Spleen (tissue), 7 donors: ENCODE results near the gene MCF2L.

Experiments used
- POLR2A ChIP-seq, 3 donors: fragments of 450-650 bp; IDR thresholded peaks; one replicate each; pipeline ENCODE4 v1.5.1; 2017; ENCODE audit warnings: antibody characterized with exemption in 3 of 3, mild to moderate bottlenecking in 1 of 3
- POLR2AphosphoS5 ChIP-seq, 3 donors: sonication (generic); formaldehyde crosslinking; IDR thresholded peaks; one replicate each; pipeline ENCODE4 v1.5.1; 2017; ENCODE audit warnings: antibody characterized with exemption in 3 of 3
- TF ChIP-seq, protein P1 (sequence below), 11 experiments: fragments of 200-600 bp in 7 of 11; fragments of 450-650 bp in 4 of 11; sonication (generic) in 4 of 11; IDR thresholded peaks in 8 of 11; conservative IDR thresholded peaks in 3 of 11; 1 replicate in 7 of 11; 2 replicates in 4 of 11; pipeline versions ENCODE4 v1.4.0 to v1.8.0; 2016 to 2021; ENCODE audit warnings: antibody characterized with exemption in 11 of 11, inconsistent platforms in 4 of 11, mild to moderate bottlenecking in 1 of 11
- donor health status: DM: no; HTN: no; CAD: no; lungs with moderate emphysema.
- donor health status: DM: no; HTN: no; CAD: no.
- donor health status: DM: no; HTN: no; CAD: no.

DNA sequence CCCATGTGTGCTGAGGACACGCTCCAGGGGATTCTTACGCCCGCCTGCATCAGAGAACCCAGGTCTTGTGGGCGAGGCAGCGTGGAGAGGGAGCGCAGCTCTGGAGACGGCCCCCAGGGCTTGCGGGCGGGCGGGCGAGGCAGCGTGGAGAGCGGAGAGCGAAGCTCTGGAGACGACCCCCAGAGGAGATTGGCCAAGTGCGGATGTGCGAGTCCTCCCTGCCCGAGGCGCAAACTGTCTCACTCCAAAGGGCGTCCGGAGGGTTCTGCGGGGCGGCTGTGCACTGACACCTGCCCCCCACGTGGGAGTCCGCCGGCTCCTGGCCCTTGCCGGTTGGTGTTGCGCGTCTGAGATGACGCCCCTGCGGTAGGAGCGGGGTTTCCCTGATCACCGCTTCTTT lies 39.8 kb downstream of the MCF2L start:
- TF ChIP-seq, protein P1, sequence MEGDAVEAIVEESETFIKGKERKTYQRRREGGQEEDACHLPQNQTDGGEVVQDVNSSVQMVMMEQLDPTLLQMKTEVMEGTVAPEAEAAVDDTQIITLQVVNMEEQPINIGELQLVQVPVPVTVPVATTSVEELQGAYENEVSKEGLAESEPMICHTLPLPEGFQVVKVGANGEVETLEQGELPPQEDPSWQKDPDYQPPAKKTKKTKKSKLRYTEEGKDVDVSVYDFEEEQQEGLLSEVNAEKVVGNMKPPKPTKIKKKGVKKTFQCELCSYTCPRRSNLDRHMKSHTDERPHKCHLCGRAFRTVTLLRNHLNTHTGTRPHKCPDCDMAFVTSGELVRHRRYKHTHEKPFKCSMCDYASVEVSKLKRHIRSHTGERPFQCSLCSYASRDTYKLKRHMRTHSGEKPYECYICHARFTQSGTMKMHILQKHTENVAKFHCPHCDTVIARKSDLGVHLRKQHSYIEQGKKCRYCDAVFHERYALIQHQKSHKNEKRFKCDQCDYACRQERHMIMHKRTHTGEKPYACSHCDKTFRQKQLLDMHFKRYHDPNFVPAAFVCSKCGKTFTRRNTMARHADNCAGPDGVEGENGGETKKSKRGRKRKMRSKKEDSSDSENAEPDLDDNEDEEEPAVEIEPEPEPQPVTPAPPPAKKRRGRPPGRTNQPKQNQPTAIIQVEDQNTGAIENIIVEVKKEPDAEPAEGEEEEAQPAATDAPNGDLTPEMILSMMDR (IDR thresholded peaks at IDR 0.05 in 8 of 11, conservative IDR thresholded peaks at IDR 0.05 in 3 of 11) = no peak
- no peak for TF ChIP-seq POLR2A (IDR thresholded peaks at IDR 0.05)
- no peak for TF ChIP-seq POLR2AphosphoS5 (IDR thresholded peaks at IDR 0.05)
